ENCODE measurements around the gene GALT.

The GALT gene

DNA sequence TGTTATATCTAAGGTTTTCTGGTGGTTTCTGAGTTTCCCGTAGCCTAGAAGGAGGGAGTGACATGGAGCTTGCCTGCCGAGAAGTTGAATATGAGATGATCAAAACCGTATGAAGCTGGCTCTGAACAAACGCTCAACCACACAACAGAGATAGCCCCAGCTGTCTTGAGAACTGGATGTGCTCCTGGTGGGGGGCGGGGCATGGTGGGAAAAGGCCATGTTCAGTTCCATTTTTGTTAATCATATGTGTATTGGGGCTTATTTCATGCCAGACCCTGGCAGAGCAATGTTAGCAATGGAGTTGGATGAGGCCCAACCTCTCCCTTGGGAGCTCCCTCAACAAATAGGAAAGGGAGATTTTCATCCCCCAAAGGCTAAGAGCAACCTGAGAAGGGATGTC is 39.8 kb downstream of the GALT start:
- peak; percentile 38 for DNase-seq

DNA sequence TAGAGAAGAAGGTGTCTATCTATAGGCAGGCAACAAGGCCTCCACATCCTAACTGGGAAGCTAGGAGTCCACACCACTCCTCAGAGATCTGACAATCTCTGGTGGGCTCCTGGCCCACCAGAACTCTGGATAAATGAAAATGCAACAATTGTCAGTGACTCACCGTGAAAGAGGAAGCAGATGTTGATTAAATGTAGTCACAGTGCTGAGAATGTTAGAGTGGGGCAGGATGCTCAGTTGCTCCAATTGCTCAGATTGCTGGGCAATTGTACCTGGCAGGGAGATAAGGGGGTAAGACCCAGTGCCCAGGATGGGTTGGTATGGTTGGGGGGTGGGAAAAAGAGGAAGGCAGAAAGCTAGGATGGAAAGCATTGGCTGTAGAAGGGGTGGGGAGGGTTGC is 40.3 kb downstream of the GALT start:
- no peak for DNase-seq

GRCh38 chr9:34687276-34688030 is 41.0 kb downstream of the GALT start:
- no peak for DNase-seq

DNA sequence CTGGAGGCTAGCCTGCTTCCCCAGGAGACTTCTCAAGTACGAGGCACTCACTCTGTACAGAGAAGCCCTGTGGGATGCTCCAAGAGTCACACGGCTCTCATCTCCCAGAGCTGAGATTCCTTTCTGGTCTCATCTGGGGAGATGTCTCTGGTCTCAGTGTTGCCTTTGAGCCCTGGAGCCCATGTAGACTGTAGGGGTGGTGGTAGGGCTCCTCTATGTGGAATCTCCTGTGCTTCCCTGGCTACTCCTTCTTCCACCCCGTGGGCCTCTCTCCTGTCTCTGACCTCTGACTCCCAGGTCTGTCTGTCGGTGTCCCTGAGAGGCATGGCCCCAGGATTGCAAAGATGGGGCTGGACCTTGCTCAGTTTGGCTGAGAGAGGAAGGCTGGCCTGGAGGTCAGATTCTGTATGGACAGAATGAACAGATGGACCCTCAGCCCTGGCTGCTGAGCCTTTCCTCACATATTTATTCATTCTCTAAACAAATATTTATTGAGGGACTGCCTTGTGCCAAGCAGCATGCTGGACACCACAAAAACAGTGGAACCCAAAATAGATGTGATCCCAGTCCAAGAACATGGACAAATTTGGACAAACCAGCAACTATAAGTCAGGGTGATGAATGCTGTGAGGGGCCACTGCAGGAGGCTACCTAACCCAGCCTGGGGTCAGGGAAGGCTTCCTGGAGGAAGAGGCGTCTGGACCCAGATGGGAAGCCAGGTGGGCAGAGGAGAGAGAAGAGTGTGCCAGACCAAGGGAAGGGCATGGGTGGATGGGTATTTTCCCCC is 42.0 kb downstream of the GALT start:
- no peak for DNase-seq

GRCh38 chr9:34689116-34689470 is 42.6 kb downstream of the GALT start:
- no peak for DNase-seq

DNA sequence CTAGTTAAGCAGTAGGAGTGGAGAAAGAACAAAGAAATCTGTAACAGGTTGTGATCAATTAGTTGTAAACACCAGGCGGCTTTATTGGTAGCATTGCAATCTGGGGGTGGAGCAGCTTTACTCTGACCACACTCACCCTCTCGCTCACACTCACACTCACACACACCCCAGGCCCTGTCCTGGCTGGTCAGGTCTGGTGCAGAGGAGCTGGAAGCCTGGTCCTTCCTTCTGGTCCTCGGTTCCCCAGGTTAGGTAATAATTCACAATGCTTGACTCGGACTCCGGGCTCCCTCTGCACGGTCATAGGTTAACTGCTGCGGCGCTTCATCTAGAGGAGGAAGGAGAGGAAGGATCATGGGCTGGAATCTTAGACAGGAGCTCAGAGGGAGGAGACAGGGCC is 43.0 kb downstream of the GALT start:
- DNase-seq: no peak

GRCh38 chr9:34690983-34691935 is 44.8 kb downstream of the GALT start, which contains the start of gene CCL19:
CCL19 (minus strand) TSS chr9:34691276; CDS start chr9:34691139, 137 bp downstream.
- no peak for DNase-seq

DNA sequence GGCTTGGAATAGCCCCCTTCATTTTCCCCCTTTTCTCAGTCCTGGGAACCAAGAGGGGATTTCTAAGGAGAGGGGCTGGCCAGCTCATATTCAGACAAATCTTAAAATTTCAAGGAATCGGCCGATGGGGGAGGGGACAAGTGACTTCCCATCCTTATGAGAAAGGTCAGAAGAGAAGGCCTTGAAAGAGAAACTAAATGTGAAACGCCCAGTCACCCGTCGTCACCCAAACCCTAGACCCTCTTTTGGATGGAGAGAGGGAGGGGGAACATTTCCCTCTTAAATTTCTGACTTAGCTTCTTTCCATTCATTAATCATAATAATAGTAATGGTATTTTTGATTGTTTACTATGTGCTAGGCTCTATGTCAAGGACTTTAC is 45.5 kb downstream of the GALT start:
- no peak for DNase-seq

- no peak for DNase-seq
Observed at GRCh38 chr9:34693560-34693959, 47.1 kb downstream of the GALT start.

GRCh38 chr9:34694811-34695210 is 48.3 kb downstream of the GALT start:
- no peak for DNase-seq

Measured in fibroblast of skin of abdomen (primary cell).